H1 (cell line): ENCODE measurements around the gene FMN2. TPM values are rescaled to one million over a fixed set of nuclear protein-coding genes. Genes with fewer than 3 reads are reported as not detected.

Experiments used
- CTCF ChIA-PET: fragments of 300-600 bp; sonication (Branson Sonifier 250); formaldehyde crosslinking; loops from one replicate; lab custom pipeline; 2021; ENCODE audit not compliant: partially characterized antibody; lab: Charles Lee
- POLR2A ChIA-PET: fragments of 300-600 bp; sonication (Branson Sonifier 250); formaldehyde crosslinking; loops from one replicate; lab custom pipeline; 2021; ENCODE audit warnings: inconsistent platforms; ENCODE audit not compliant: partially characterized antibody; lab: Charles Lee
- DNase-seq, 2 experiments: peaks; one replicate each; pipeline versions ENCODE4 v3.0.0 to v3.0.0-alpha.2; 2010 to 2022; ENCODE audit warnings: low spot score in 2 of 2, low read depth in 1 of 2, mixed read lengths in 1 of 2
- FAIRE-seq: peaks from 2 replicates; lab custom pipeline; 2011; peaks lifted over from hg19 to GRCh38; lab: Jason Lieb, UNC
- H2AFZ ChIP-seq: 2 replicates; pipeline ENCODE4 v1.8.1; 2012; ENCODE audit warnings: low read length, inconsistent platforms
- H2AK5ac ChIP-seq: 2 replicates; pipeline ENCODE4 v1.6.1; 2013; ENCODE audit warnings: low read depth, low read length
- H2BK120ac ChIP-seq: replicated peaks from 2 replicates; pipeline ENCODE3; 2013; ENCODE audit warnings: low read depth, low read length, inconsistent platforms
- H2BK12ac ChIP-seq: 2 replicates; pipeline ENCODE4 v1.6.1; 2013; ENCODE audit warnings: low read depth, low read length
- H2BK15ac ChIP-seq: 2 replicates; pipeline ENCODE4 v1.6.1; 2013; ENCODE audit warnings: low read length
- H2BK20ac ChIP-seq: 2 replicates; pipeline ENCODE4 v1.6.1; 2013; ENCODE audit warnings: low read length
- H2BK5ac ChIP-seq: 2 replicates; pipeline ENCODE4 v1.6.1; 2013; ENCODE audit warnings: low read depth, low read length
- H3K14ac ChIP-seq: 2 replicates; pipeline ENCODE4 v1.6.1; 2013; ENCODE audit warnings: inconsistent platforms; ENCODE audit not compliant: insufficient read length
- H3K18ac ChIP-seq: 2 replicates; pipeline ENCODE4 v1.6.1; 2013; ENCODE audit warnings: low read length; ENCODE audit errors: extremely low read depth
- H3K23ac ChIP-seq: 2 replicates; pipeline ENCODE4 v1.6.1; 2013; ENCODE audit warnings: inconsistent platforms; ENCODE audit not compliant: insufficient read length
- H3K23me2 ChIP-seq: 2 replicates; pipeline ENCODE4 v1.6.1; 2013; ENCODE audit warnings: low read depth, low read length
- H3K27ac ChIP-seq: 2 replicates; pipeline ENCODE4 v1.6.1; 2011; ENCODE audit warnings: low read depth, low read length, inconsistent platforms
- H3K27me3 ChIP-seq, 4 experiments: replicated peaks in 1 of 4; 1 replicate in 1 of 4; 2 replicates in 3 of 4; pipeline versions ENCODE4 v1.6.1 to v1.8.1; 2011 to 2013; ENCODE audit warnings: low read length in 3 of 4, mild to moderate bottlenecking in 3 of 4, inconsistent platforms in 2 of 4, mixed read lengths in 2 of 4, moderate library complexity in 1 of 4; ENCODE audit not compliant: control insufficient read depth in 3 of 4, insufficient read depth in 3 of 4; ENCODE audit errors: extremely low read depth in 1 of 4
- H3K36me3 ChIP-seq, 4 experiments: 2 replicates each; pipeline versions ENCODE4 v1.6.1 to v1.8.1; 2011 to 2013; ENCODE audit warnings: mild to moderate bottlenecking in 4 of 4, low read length in 3 of 4, moderate library complexity in 2 of 4, control low read depth in 1 of 4, inconsistent platforms in 1 of 4; ENCODE audit not compliant: insufficient read depth in 4 of 4, control insufficient read depth in 2 of 4
- H3K4ac ChIP-seq: replicated peaks from 2 replicates; pipeline ENCODE3; 2013; ENCODE audit warnings: low read length, low read depth, mixed read lengths, inconsistent platforms; ENCODE audit not compliant: insufficient read length
- H3K4me1 ChIP-seq, 4 experiments: replicated peaks in 1 of 4; 1 replicate in 1 of 4; 2 replicates in 3 of 4; pipeline versions ENCODE4 v1.6.1 to v1.8.1; 2011 to 2013; ENCODE audit warnings: low read length in 3 of 4, inconsistent platforms in 2 of 4, mixed read lengths in 1 of 4; ENCODE audit not compliant: insufficient read depth in 4 of 4, control insufficient read depth in 3 of 4
- H3K4me2 ChIP-seq, 2 experiments: 2 replicates each; pipeline versions ENCODE4 v1.6.1 to v1.8.1; 2011 to 2013; ENCODE audit warnings: low read depth in 2 of 2, low read length in 2 of 2, control low read depth in 1 of 2, inconsistent platforms in 1 of 2, mild to moderate bottlenecking in 1 of 2; ENCODE audit not compliant: insufficient read depth in 1 of 2
- H3K4me3 ChIP-seq, 4 experiments: fragments of 200-600, 300-600 bp in 1 of 4; sonication (generic), shearing (Covaris generic), sonication (Bioruptor Twin) in 1 of 4; 2 replicates each; pipeline versions ENCODE4 v1.5.1 to v1.8.1; 2011 to 2016; ENCODE audit warnings: low read length in 4 of 4, low read depth in 3 of 4, control low read depth in 2 of 4, inconsistent platforms in 2 of 4, mild to moderate bottlenecking in 2 of 4, mixed read lengths in 1 of 4, moderate library complexity in 1 of 4; ENCODE audit not compliant: insufficient read depth in 2 of 4; ENCODE audit errors: extremely low read depth in 1 of 4
- H3K56ac ChIP-seq: replicated peaks from 2 replicates; pipeline ENCODE3; 2013; ENCODE audit warnings: low read depth, mild to moderate bottlenecking, mixed read lengths, low read length, inconsistent platforms; ENCODE audit not compliant: insufficient read length
- H3K79me1 ChIP-seq: 2 replicates; pipeline ENCODE4 v1.6.1; 2013; ENCODE audit warnings: low read depth, low read length, control low read depth
- H3K79me2 ChIP-seq, 2 experiments: 2 replicates each; pipeline versions ENCODE4 v1.6.1 to v1.8.1; 2012 to 2013; ENCODE audit warnings: low read length in 2 of 2, mild to moderate bottlenecking in 2 of 2, inconsistent platforms in 1 of 2; ENCODE audit not compliant: insufficient read depth in 2 of 2, control insufficient read depth in 1 of 2
- H3K9ac ChIP-seq, 4 experiments: replicated peaks in 1 of 4; 1 replicate in 1 of 4; 2 replicates in 3 of 4; pipeline versions ENCODE4 v1.6.1 to v1.8.1; 2011 to 2013; ENCODE audit warnings: low read depth in 3 of 4, low read length in 3 of 4, control low read depth in 2 of 4, mild to moderate bottlenecking in 2 of 4, moderate library complexity in 2 of 4, inconsistent platforms in 1 of 4; ENCODE audit errors: extremely low read depth in 1 of 4
- H3K9me3 ChIP-seq, 2 experiments: 2 replicates each; pipeline versions ENCODE4 v1.6.1 to v1.8.1; 2012 to 2013; ENCODE audit warnings: mild to moderate bottlenecking in 2 of 2, moderate library complexity in 2 of 2, control low read depth in 1 of 2, inconsistent platforms in 1 of 2, low read depth in 1 of 2, low read length in 1 of 2, mixed read lengths in 1 of 2; ENCODE audit not compliant: insufficient read depth in 2 of 2
- H4K20me1 ChIP-seq, 2 experiments: replicated peaks in 1 of 2; 2 replicates each; pipeline versions ENCODE3 to v1.8.1; 2011 to 2013; ENCODE audit warnings: inconsistent platforms in 2 of 2, low read length in 2 of 2, mild to moderate bottlenecking in 1 of 2; ENCODE audit not compliant: insufficient read depth in 2 of 2, control insufficient read depth in 1 of 2
- H4K5ac ChIP-seq: 2 replicates; pipeline ENCODE4 v1.6.1; 2013; ENCODE audit warnings: low read length, low read depth, mixed read lengths, inconsistent platforms; ENCODE audit not compliant: insufficient read length
- H4K8ac ChIP-seq: 2 replicates; pipeline ENCODE4 v1.8.0; 2013; ENCODE audit warnings: mild to moderate bottlenecking, moderate library complexity, low read length, inconsistent platforms; ENCODE audit not compliant: insufficient read depth; ENCODE audit errors: extremely low read depth
- H4K91ac ChIP-seq: replicated peaks from 2 replicates; pipeline ENCODE3; 2013; ENCODE audit warnings: low read length, mixed read lengths, inconsistent platforms; ENCODE audit not compliant: insufficient read length
- SP4 ChIP-seq: IDR thresholded peaks from 2 replicates; pipeline ENCODE4 v1.6.1; 2012; ENCODE audit warnings: low read length, inconsistent platforms
- WGBS, 2 experiments: shearing (Covaris generic) in 1 of 2; methylation state at CpG; one replicate each; pipeline versions ENCODE4 v1.1.6 to v1.1.7; 2013 to 2015; ENCODE audit warnings: low lambda C conversion rate in 2 of 2, mixed read lengths in 2 of 2, inconsistent platforms in 1 of 2, low coverage in 1 of 2, missing lambda C conversion rate in 1 of 2; ENCODE audit not compliant: insufficient replicate concordance in 2 of 2, insufficient coverage in 1 of 2, insufficient read length in 1 of 2; ENCODE audit errors: extremely low coverage in 1 of 2, missing lambda C conversion rate in 1 of 2; 5-methylcytosine and 5-hydroxymethylcytosine counted together
- polyA plus RNA-seq, 7 experiments: library from polyadenylated mRNA; depleted of rRNA in 3 of 7; stranded (reverse) in 5 of 7; unstranded in 2 of 7; fragments of >200 nt in 5 of 7; fragments of 200-250 nt in 2 of 7; gene quantifications; 1 replicate in 5 of 7; 2 replicates in 1 of 7; 4 replicates in 1 of 7; pipeline versions ENCODE4 v1.2.1 to v1.2.3, GENCODE V29; 2011 to 2013; ENCODE audit warnings: missing spikeins in 2 of 7, mixed read lengths in 2 of 7
- total RNA-seq: library from RNA; stranded (reverse); fragmentation: NEBNext Ultra II Directional; extraction: Animal tissue kit (Norgen Biotek cat#: 25700); gene quantifications from 2 replicates; pipeline ENCODE4 v1.2.1, GENCODE V29; 2021

The FMN2 gene
- total and polyA plus RNA-seq, 2 of the 8 experiments (the other 6 are each of a cell fraction or from before 2014, with no cell fraction given), result 0.83 to 2.0 TPM

DNA sequence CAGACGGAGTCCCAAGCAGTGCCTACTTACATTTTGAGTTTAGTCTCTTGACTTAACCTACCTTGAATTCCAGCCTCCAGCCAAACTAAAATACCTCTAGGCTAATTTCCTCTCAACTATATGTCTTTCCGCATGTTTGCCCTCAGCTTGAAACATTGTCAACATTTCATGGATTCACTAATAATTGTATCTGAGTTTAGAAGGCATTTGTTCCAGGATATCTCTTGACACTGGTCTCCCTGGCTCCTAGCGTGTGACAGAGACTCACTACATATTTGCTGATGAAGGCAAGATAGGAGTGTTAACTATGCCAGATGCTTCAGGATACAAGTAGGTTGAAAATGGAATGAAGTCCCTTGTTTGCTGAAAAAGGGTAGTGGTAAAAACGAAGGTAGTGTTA, 384.1 kb downstream of the FMN2 start:
- Histone ChIP-seq H3K9ac (no peak overlapping the region), H2AFZ (no peak overlapping the region), H3K14ac (no peak overlapping the region), H3K79me2 (no peaks in the 10 kb centered on the region), H2BK5ac (no peak overlapping the region), H3K4ac (no peak overlapping the region), H3K23me2 (no peaks in the 10 kb centered on the region), H2BK120ac (no peak overlapping the region), H2BK15ac (no peak overlapping the region), H3K27ac (no peak overlapping the region), H4K5ac (no peak overlapping the region), H3K23ac (no peak overlapping the region), H2BK12ac (no peak overlapping the region), H3K18ac (no peak overlapping the region), H2BK20ac (no peak overlapping the region), H4K91ac (no peak overlapping the region), H3K4me3 (no peak overlapping the region), H3K9me3 (no peaks in the 10 kb centered on the region), H4K20me1 (no peaks in the 10 kb centered on the region), H3K79me1 (no peaks in the 10 kb centered on the region), H3K4me2 (no peak overlapping the region), H3K56ac (no peak overlapping the region), H4K8ac (no peak overlapping the region), H3K36me3 (no peaks in the 10 kb centered on the region), H3K27me3 (no peaks in the 10 kb centered on the region), H2AK5ac (no peak overlapping the region), H3K4me1 (peaks cover 0 to 4% (median 2%) of the 10 kb centered on the region in 4 experiments; a peak in 2 of 7 replicates)
- FAIRE-seq (no peak), DNase-seq (no peak)
- POLR2A ChIA-PET, result no interaction called here
- WGBS, 2 experiments, result 86% methylated on average over 4 of the region's 4 CpGs; no CpG with 5 or more reads in 1 of the 2 experiments
- CTCF ChIA-PET, result interaction anchor here (1.2 to 2.5 kb wide), 2 partner anchors 17 to 446 kb away, joined by 3 to 6 read pairs; no protein-coding TSS in a partner anchor
- no peak for TF ChIP-seq SP4
